Kasumi-1 (cell line): ENCODE data around the gene CTBP2.

Experiments
- DNase-seq, 2 experiments: peaks; one replicate each; lab custom pipeline; 2025; lab: John Stamatoyannopoulos, UW

The CTBP2 gene

GRCh38 chr10:125043841-125044658 lies 116.3 kb downstream of the CTBP2 start:
- no peak for DNase-seq

GRCh38 chr10:125041856-125042506 lies 118.4 kb downstream of the CTBP2 start:
- no peak for DNase-seq

- DNase-seq = no peak
Measured at GRCh38 chr10:125039354-125039769, 121.0 kb downstream of the CTBP2 start.

GRCh38 chr10:125038637-125039036 lies 121.7 kb downstream of the CTBP2 start:
- DNase-seq = no peak

GRCh38 chr10:125037145-125037877 lies 123.1 kb downstream of the CTBP2 start:
- DNase-seq = no peak

GRCh38 chr10:125035588-125036295 lies 124.6 kb downstream of the CTBP2 start:
- DNase-seq = no peak

GRCh38 chr10:125035136-125035535 lies 125.2 kb downstream of the CTBP2 start:
- no peak for DNase-seq

GRCh38 chr10:125034675-125035074 lies 125.7 kb downstream of the CTBP2 start:
- no peak for DNase-seq

GRCh38 chr10:125033146-125033924 lies 127.0 kb downstream of the CTBP2 start:
- no peak for DNase-seq

GRCh38 chr10:125032474-125033020 lies 127.8 kb downstream of the CTBP2 start:
- no peak for DNase-seq

GRCh38 chr10:125030567-125031197 lies 129.7 kb downstream of the CTBP2 start:
- no peak for DNase-seq

GRCh38 chr10:125029584-125030242 lies 130.7 kb downstream of the CTBP2 start:
- DNase-seq = no peak

- DNase-seq = no peak
Measured at GRCh38 chr10:125027871-125028869, 132.2 kb downstream of the CTBP2 start.

- DNase-seq = no peak
Measured at GRCh38 chr10:125026974-125027735, 133.2 kb downstream of the CTBP2 start.

GRCh38 chr10:125026036-125026931 lies 134.1 kb downstream of the CTBP2 start:
- DNase-seq = no peak

- DNase-seq = no peak
Measured at GRCh38 chr10:125025341-125025740, 135.0 kb downstream of the CTBP2 start.
